Parathyroid adenoma (tissue), 2 donors: ENCODE measurements around the gene NOSIP.
A peak's percentile ranks its signal among the peaks of the same experiment; 100 is the strongest.

Source experiments
- H2AFZ ChIP-seq: fragments of 300-600 bp; sonication (generic); one replicate; pipeline ENCODE4 v1.7.0; 2017; ENCODE audit warnings: antibody characterized with exemption, mild to moderate bottlenecking
- H3K27ac ChIP-seq: fragments of 300-600 bp; sonication (generic); one replicate; pipeline ENCODE4 v1.7.0; 2017
- H3K27me3 ChIP-seq: fragments of 300-600 bp; sonication (generic); one replicate; pipeline ENCODE4 v1.7.0; 2017; ENCODE audit warnings: low read length; ENCODE audit not compliant: control insufficient read depth, insufficient read depth
- H3K36me3 ChIP-seq: fragments of 300-600 bp; sonication (generic); one replicate; pipeline ENCODE4 v1.7.0; 2017; ENCODE audit warnings: low read length; ENCODE audit not compliant: control insufficient read depth, insufficient read depth
- H3K4me1 ChIP-seq: fragments of 300-600 bp; sonication (generic); one replicate; pipeline ENCODE4 v1.7.0; 2017; ENCODE audit warnings: control low read depth
- H3K4me2 ChIP-seq: fragments of 300-600 bp; sonication (generic); one replicate; pipeline ENCODE4 v1.7.0; 2017; ENCODE audit warnings: low read length
- H3K4me3 ChIP-seq: fragments of 300-600 bp; sonication (generic); one replicate; pipeline ENCODE4 v1.7.0; 2017; ENCODE audit warnings: low read depth, low read length
- H3K79me2 ChIP-seq: fragments of 300-600 bp; sonication (generic); one replicate; pipeline ENCODE4 v1.7.0; 2017; ENCODE audit warnings: control low read depth
- H3K9ac ChIP-seq: fragments of 300-600 bp; sonication (generic); one replicate; pipeline ENCODE4 v1.7.0; 2017; ENCODE audit warnings: mild to moderate bottlenecking
- H3K9me3 ChIP-seq: fragments of 300-600 bp; sonication (generic); one replicate; pipeline ENCODE4 v1.7.0; 2017; ENCODE audit warnings: low read length; ENCODE audit not compliant: control insufficient read depth
- CTCF ChIP-seq: fragments of 300-600 bp; sonication (generic); IDR thresholded peaks from one replicate; pipeline ENCODE4 v1.7.0; 2017; ENCODE audit warnings: antibody characterized with exemption, mild to moderate bottlenecking
- donor health status: primary hyperparathyroidism.

Gene NOSIP

GRCh38 chr19:49507803-49508494, 72.4 kb downstream of the NOSIP start:
- H3K79me2 ChIP-seq: no peaks in the 10 kb centered on the region
- H3K4me2 ChIP-seq: no peak overlapping the region
- H3K9ac ChIP-seq: no peak overlapping the region
- no peak overlapping the region for H3K4me3 ChIP-seq
- no peak overlapping the region for H2AFZ ChIP-seq
- H3K4me1 ChIP-seq: peaks cover 3% of the 10 kb centered on the region
- TF ChIP-seq CTCF: no peak
- no peaks in the 10 kb centered on the region for H3K9me3 ChIP-seq
- H3K27ac ChIP-seq: no peak overlapping the region
- H3K36me3 ChIP-seq: no peaks in the 10 kb centered on the region
- H3K27me3 ChIP-seq: no peaks in the 10 kb centered on the region

- no peaks in the 10 kb centered on the region for H3K36me3 ChIP-seq
- no peak overlapping the region for H2AFZ ChIP-seq
- no peak overlapping the region for H3K9ac ChIP-seq
- H3K9me3 ChIP-seq: no peaks in the 10 kb centered on the region
- H3K4me3 ChIP-seq: no peak overlapping the region
- no peak overlapping the region for H3K27ac ChIP-seq
- TF ChIP-seq CTCF: peak; percentile 68
- H3K4me1 ChIP-seq: peaks cover 3% of the 10 kb centered on the region
- H3K4me2 ChIP-seq: no peak overlapping the region
- H3K79me2 ChIP-seq: no peaks in the 10 kb centered on the region
- H3K27me3 ChIP-seq: no peaks in the 10 kb centered on the region
Measured at GRCh38 chr19:49506575-49507105, 73.7 kb downstream of the NOSIP start.
